Subcutaneous abdominal adipose tissue (tissue), 5 donors: ENCODE results near the gene CCSER1.

Experiments used
- H3K27ac ChIP-seq: one replicate; pipeline ENCODE4 v1.7.0; 2013; ENCODE audit warnings: low read depth, mild to moderate bottlenecking, inconsistent platforms, low read length, moderate library complexity
- H3K27me3 ChIP-seq, 5 donors: one replicate each; pipeline ENCODE4 v1.7.0; 2013; ENCODE audit warnings: low read length in 5 of 5, inconsistent platforms in 1 of 5; ENCODE audit not compliant: control insufficient read depth in 5 of 5, insufficient read depth in 4 of 5
- H3K36me3 ChIP-seq, 5 donors: one replicate each; pipeline ENCODE4 v1.7.0; 2013; ENCODE audit warnings: low read length in 5 of 5; ENCODE audit not compliant: control insufficient read depth in 5 of 5, insufficient read depth in 5 of 5
- H3K4me1 ChIP-seq, 5 donors: one replicate each; pipeline ENCODE4 v1.7.0; 2013; ENCODE audit warnings: low read length in 5 of 5, mild to moderate bottlenecking in 3 of 5, moderate library complexity in 1 of 5; ENCODE audit not compliant: control insufficient read depth in 5 of 5, insufficient read depth in 5 of 5
- H3K4me3 ChIP-seq, 5 donors: one replicate each; pipeline ENCODE4 v1.7.0; 2013; ENCODE audit warnings: low read length in 5 of 5, low read depth in 1 of 5
- H3K9ac ChIP-seq, 5 donors: one replicate each; pipeline ENCODE4 v1.7.0; 2013; ENCODE audit warnings: low read length in 5 of 5, mild to moderate bottlenecking in 4 of 5, moderate library complexity in 3 of 5
- H3K9me3 ChIP-seq, 5 donors: one replicate each; pipeline ENCODE4 v1.7.0; 2013; ENCODE audit warnings: low read length in 5 of 5; ENCODE audit not compliant: control insufficient read depth in 5 of 5
- donor health status: healthy.
- donor health status: healthy.
- donor health status: healthy.
- donor health status: healthy.
- donor health status: healthy.

Gene CCSER1

DNA sequence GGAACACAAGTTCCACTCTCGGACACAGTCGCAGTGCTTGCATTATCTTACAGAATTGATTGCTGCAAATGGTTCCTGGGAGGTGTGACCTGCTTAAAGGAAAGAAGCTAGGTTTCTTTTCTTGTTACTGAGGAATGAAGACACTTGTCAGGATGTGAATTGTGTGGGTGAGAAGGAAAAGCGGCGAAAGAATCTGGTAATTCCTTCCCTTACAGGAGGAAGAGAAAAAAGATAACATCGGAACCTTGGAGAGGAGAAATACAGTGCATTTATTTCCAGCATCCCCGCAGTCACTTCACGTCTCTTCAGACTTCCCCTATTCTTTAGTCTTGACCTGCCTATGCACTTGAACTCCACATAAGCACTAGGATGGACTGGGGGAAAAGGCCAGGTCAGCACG is 389 bp upstream of the CCSER1 start:
- Histone ChIP-seq H3K9ac (peak overlapping the region in 2 of 5 donors; percentile 6 to 36), H3K9me3 (no peaks in the 10 kb centered on the region), H3K27me3 (peaks cover 0 to 7% (median 4%) of the 10 kb centered on the region in 5 donors), H3K4me3 (peak overlapping the region; percentile 61 to 85 (median 78)), H3K4me1 (peaks cover 0 to 23% (median 20%) of the 10 kb centered on the region in 5 donors), H3K36me3 (no peaks in the 10 kb centered on the region), H3K27ac (no peak overlapping the region)

DNA sequence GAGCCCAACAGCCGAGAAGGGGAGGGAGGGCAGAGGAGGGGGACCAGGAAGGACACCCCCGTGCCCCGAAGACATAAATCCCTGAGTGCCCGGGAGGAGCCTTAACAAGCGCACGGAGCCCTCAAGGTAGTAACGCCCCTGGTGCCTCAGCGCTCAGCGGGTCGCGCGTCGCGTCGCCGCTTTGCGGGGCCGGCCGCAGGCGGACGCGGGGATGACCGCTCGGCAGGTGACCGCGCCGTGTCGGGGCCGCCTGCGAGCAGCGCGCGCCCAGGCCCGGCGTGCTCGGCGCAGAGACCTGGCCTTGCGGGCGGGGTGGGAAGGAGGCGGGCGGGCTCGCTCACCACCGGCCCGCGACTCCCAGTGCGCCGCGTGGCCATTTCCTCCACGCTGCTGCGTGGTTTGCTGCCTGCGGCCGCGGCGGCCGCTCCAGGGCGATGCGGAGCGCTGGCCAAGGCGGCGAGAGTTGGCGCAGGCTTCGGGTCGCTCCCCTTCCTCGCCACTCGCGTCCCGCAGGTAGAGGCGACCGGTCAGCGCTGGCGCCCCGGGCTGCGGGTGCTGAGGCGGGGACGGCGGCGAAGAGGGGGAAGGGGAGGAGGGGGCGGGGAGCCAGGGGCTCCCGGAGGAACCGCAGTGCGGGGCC is 632 bp downstream of the CCSER1 start:
- Histone ChIP-seq H3K27ac (peak overlapping the region; percentile 43), H3K4me3 (peak overlapping the region; percentile 73 to 85 (median 78)), H3K9ac (peak overlapping the region in 3 of 5 donors; percentile 64 to 75 (median 70))

DNA sequence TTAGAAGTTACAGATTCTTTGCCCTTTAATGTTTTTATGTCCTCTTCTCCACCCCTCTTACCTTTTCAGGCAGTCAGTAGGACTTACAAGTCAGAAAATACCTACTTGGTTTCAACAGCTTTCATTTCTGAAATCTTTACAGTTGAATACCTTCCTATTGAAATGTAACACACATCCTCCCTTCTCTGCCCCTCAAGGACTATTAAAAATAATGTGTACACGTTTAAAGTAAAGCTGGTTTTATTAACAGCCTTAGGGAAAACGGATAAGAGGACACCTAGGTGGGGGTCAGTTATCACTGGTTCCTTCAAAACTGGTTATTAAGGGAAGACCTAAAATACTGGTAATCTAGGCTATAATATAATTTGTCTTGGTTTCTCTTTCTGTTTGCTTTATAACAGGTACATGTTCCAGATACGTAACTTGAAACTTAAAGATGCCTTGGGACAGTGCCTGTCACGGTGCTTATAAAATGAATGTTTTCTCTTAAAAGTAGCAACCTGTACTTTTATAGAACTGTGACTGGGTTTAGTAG is 1.8 kb downstream of the CCSER1 start:
- H3K36me3 ChIP-seq, result no peaks in the 10 kb centered on the region
- peak overlapping the region in 2 of 5 donors; percentile 31 to 75 for H3K9ac ChIP-seq
- H3K9me3 ChIP-seq, result no peaks in the 10 kb centered on the region
- peaks cover 0 to 7% (median 4%) of the 10 kb centered on the region in 5 donors for H3K27me3 ChIP-seq
- H3K27ac ChIP-seq, result peak overlapping the region; percentile 43
- H3K4me3 ChIP-seq, result peak overlapping the region in 4 of 5 donors; percentile 66 to 85 (median 80)
- H3K4me1 ChIP-seq, result peaks cover 0 to 23% (median 20%) of the 10 kb centered on the region in 5 donors

More for the DNA sequence above, 632 bp downstream of the CCSER1 start:
- Histone ChIP-seq H3K9me3 (no peaks in the 10 kb centered on the region), H3K4me1 (peaks cover 0 to 23% (median 20%) of the 10 kb centered on the region in 5 donors), H3K27me3 (peaks cover 0 to 7% (median 4%) of the 10 kb centered on the region in 5 donors), H3K36me3 (no peaks in the 10 kb centered on the region)

DNA sequence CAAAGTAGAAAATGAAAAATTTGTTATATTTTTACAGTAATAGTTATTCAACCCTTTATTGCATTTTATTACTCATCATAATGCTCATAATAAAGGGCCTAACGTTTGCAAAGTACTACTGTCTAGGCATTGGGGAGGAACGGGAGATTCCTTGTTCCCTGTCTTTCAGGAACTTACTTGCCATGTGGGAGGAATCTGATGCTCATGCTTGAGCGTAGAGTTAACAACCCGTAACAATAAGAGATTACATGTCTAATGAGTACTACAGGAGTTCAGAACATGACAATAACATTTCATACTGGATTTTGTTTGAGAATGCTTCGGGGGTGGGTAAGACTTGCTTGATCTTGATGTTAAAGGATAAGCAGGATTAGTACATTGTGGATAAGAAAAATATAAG is 2.9 kb downstream of the CCSER1 start:
- H3K9me3 ChIP-seq, result no peaks in the 10 kb centered on the region
- H3K36me3 ChIP-seq, result no peaks in the 10 kb centered on the region
- peaks cover 0 to 7% (median 4%) of the 10 kb centered on the region in 5 donors for H3K27me3 ChIP-seq
- no peak overlapping the region for H3K27ac ChIP-seq
- H3K9ac ChIP-seq, result no peak overlapping the region
- peaks cover 0 to 23% (median 20%) of the 10 kb centered on the region in 5 donors for H3K4me1 ChIP-seq
- H3K4me3 ChIP-seq, result no peak overlapping the region

DNA sequence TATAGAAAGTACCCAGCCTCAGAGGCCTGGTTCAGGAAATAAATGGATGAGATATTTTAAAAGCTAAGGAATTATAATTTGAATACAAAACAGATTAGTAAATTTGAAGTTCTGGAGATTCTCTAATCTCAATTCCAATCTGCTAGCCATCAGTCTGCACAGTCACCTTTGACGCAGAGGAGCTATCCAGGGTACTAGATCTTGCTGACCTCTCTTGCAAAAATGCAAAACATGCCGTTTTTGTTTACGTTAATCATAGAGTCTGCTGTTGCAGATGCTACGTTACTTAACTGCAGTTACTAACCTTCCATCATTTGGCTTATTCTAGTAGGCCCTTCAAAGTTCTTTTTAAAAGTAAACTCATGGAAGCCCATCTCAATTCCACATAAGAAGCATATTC is 10.4 kb downstream of the CCSER1 start:
- Histone ChIP-seq H3K4me1 (no peaks in the 10 kb centered on the region), H3K27ac (no peak overlapping the region), H3K27me3 (no peaks in the 10 kb centered on the region), H3K4me3 (no peak overlapping the region), H3K9ac (no peak overlapping the region), H3K36me3 (no peaks in the 10 kb centered on the region), H3K9me3 (no peaks in the 10 kb centered on the region)

DNA sequence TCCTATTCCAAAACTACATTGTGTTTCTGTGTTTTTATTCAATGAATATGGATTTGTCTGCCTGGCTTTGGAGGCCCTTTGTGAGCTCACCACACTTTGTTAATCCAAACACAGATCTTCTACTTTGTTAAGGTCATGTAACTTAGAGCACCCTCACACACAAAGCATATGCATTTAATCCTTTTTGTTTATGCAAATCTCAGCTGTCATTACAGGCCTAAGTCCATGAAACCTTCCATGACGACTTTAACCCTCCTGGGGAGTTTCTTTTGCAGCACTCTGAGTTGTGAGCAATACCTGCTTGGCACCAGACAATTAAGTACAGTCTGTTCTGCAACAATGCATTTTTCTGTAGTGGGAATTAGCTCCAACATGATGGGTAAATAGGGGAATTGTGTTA is 14.9 kb downstream of the CCSER1 start:
- Histone ChIP-seq H3K4me1 (no peaks in the 10 kb centered on the region), H3K9me3 (no peaks in the 10 kb centered on the region), H3K27ac (no peak overlapping the region), H3K36me3 (no peaks in the 10 kb centered on the region), H3K4me3 (no peak overlapping the region), H3K9ac (no peak overlapping the region), H3K27me3 (no peaks in the 10 kb centered on the region)

DNA sequence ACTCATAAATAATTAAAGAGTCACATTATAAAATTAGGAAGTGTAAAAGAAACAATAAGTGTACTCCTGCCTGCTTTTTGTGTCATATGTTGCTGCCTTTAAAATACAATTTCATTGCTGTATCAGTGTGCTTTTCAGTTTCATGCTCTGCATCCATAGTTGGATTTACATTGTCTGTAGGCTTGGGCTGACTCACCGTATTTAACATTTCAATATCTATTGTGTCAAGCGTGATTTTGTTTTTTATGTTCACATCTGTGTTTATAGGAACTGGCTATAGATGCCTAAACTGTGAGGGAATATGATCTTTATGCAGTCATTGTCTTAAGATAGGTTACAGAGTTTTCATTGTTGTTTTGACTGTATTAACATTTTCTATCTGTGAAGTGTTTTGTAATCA is 18.1 kb downstream of the CCSER1 start:
- Histone ChIP-seq H3K27ac (no peak overlapping the region), H3K9ac (no peak overlapping the region), H3K27me3 (no peaks in the 10 kb centered on the region), H3K4me1 (no peaks in the 10 kb centered on the region), H3K36me3 (no peaks in the 10 kb centered on the region), H3K9me3 (no peaks in the 10 kb centered on the region), H3K4me3 (no peak overlapping the region)

DNA sequence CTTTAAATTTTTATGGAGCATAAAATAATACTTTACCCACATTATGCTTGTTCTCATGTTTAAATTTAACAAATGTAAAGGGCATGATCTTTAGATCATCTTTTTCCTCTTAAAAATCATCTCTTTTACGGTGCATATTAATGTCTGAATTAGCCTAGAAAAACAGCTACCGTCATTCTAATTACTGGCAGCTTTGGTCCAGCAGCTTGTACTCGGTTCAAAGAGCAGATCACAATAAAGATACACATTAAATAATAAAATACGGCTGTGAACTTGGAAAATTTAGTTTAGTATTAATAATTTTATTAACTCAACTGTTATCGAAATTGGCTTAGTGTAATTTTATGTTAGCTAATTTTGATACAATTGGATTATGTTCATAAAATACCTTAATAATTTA is 19.1 kb downstream of the CCSER1 start:
- Histone ChIP-seq H3K4me1 (no peaks in the 10 kb centered on the region), H3K27me3 (no peaks in the 10 kb centered on the region), H3K27ac (no peak overlapping the region), H3K4me3 (no peak overlapping the region), H3K36me3 (no peaks in the 10 kb centered on the region), H3K9me3 (no peaks in the 10 kb centered on the region), H3K9ac (no peak overlapping the region)

DNA sequence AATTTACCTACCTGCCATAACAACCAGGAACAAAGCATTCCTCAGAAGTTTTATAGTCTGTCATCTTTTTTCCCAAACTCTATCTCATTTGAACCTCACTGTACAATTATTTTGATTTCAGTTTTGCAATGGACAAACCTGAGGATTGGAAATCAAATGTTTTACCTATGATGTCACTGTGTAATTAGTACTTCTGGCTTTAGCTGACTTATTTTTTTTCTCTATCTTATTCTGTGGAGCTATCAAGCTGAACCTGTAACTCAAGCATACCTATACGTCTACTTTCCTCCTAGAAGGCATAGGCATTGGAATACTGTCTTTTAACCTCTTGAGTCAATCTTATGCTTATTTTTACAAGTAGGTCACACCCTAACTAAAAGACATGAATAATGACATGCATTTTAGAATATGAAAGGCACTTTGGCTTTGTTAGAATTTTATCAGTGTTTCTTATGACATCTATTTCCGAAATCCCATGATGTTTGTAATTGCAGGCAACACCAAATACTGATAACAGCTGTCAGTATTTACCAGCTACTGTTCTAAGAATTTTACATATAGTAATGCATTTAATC is 21.5 kb downstream of the CCSER1 start:
- H3K27ac ChIP-seq, result no peak overlapping the region
- no peak overlapping the region for H3K9ac ChIP-seq
- H3K36me3 ChIP-seq, result no peaks in the 10 kb centered on the region
- H3K4me3 ChIP-seq, result no peak overlapping the region
- H3K27me3 ChIP-seq, result no peaks in the 10 kb centered on the region
- H3K4me1 ChIP-seq, result no peaks in the 10 kb centered on the region
- H3K9me3 ChIP-seq, result no peaks in the 10 kb centered on the region

DNA sequence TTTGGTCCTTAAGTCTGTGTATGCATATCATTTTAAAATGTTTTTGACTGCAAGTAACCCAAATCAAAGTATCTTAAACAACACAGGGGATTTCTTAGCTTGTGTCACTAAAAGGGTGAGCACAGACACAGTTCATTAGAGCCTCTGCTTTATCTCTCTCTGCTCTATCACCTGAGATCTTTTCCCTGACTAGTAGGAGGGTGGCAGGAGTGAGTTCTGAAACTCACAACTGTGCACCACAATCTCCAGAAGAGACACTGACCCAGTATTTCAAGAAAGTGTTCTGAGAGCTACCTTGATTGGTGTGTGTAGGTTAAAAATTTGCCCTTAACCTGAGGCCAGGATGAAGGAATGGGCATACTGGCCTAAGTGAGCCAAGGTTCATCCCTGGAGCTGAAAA is 24.8 kb downstream of the CCSER1 start:
- H3K36me3 ChIP-seq, result no peaks in the 10 kb centered on the region
- no peak overlapping the region for H3K27ac ChIP-seq
- H3K27me3 ChIP-seq, result no peaks in the 10 kb centered on the region
- H3K4me3 ChIP-seq, result no peak overlapping the region
- no peaks in the 10 kb centered on the region for H3K9me3 ChIP-seq
- no peak overlapping the region for H3K9ac ChIP-seq
- H3K4me1 ChIP-seq, result no peaks in the 10 kb centered on the region
